ENCODE data around the gene CLGN. TPM values are rescaled to one million over a fixed set of nuclear protein-coding genes. Genes with fewer than 3 reads are reported as not detected.
A peak's percentile ranks its signal among the peaks of the same experiment; 100 is the strongest.

The CLGN gene
- polyA plus RNA-seq, 1 donor (not counting 4 experiments of a cell fraction or from before 2014, with no cell fraction given): not detected

GRCh38 chr4:140359562-140360427 lies 67.7 kb downstream of the CLGN start:
- FAIRE-seq (peak; percentile 79), DNase-seq (ENCODE audit: low read depth, low spot score) (peak; percentile 25)
- Histone ChIP-seq H3K79me2 (ENCODE audit: control insufficient read depth, insufficient read depth, low read length) (no peaks in the 10 kb centered on the region), H3K27me3 (ENCODE audit: control insufficient read depth, extremely low read depth, insufficient read depth, low read length) (no peaks in the 10 kb centered on the region), H3K9me1 (ENCODE audit: control insufficient read depth, extremely low read depth, insufficient read depth, low read length) (no peaks in the 10 kb centered on the region), H2AFZ (ENCODE audit: control insufficient read depth, low read length) (no peak overlapping the region), H3K27ac (ENCODE audit: control insufficient read depth, insufficient read depth, low read length) (no peak overlapping the region), H3K36me3 (ENCODE audit: control insufficient read depth in 2 of 2, extremely low read depth in 1 of 2, insufficient read depth in 2 of 2, low read length in 2 of 2) (no peaks in the 10 kb centered on the region), H3K9ac (ENCODE audit: control insufficient read depth, extremely low read depth, insufficient read depth, low read length) (no peak overlapping the region), H3K4me3 (ENCODE audit: control insufficient read depth in 2 of 3, extremely low read depth in 1 of 3, insufficient read depth in 2 of 3, low read depth in 1 of 3, low read length in 3 of 3) (no peak overlapping the region), H3K9me3 (ENCODE audit: control insufficient read depth, low read depth, low read length) (no peaks in the 10 kb centered on the region), H3K4me1 (ENCODE audit: control insufficient read depth, extremely low read depth, insufficient read depth, low read length) (peaks cover 2% of the 10 kb centered on the region), H4K20me1 (ENCODE audit: control insufficient read depth, extremely low read depth, insufficient read depth, low read length) (no peaks in the 10 kb centered on the region), H3K4me2 (ENCODE audit: control insufficient read depth, extremely low read depth, insufficient read depth, low read depth, low read length) (no peak overlapping the region)
- dilution Hi-C loops (cut with MboI; ENCODE audit: extremely low pct_ligation_motif_present, low sequenced_read_pairs): no loop called here
- TF ChIP-seq EZH2 (IDR thresholded peaks at IDR 0.05; ENCODE audit: low read length): no peak
- TF ChIP-seq, protein P1, sequence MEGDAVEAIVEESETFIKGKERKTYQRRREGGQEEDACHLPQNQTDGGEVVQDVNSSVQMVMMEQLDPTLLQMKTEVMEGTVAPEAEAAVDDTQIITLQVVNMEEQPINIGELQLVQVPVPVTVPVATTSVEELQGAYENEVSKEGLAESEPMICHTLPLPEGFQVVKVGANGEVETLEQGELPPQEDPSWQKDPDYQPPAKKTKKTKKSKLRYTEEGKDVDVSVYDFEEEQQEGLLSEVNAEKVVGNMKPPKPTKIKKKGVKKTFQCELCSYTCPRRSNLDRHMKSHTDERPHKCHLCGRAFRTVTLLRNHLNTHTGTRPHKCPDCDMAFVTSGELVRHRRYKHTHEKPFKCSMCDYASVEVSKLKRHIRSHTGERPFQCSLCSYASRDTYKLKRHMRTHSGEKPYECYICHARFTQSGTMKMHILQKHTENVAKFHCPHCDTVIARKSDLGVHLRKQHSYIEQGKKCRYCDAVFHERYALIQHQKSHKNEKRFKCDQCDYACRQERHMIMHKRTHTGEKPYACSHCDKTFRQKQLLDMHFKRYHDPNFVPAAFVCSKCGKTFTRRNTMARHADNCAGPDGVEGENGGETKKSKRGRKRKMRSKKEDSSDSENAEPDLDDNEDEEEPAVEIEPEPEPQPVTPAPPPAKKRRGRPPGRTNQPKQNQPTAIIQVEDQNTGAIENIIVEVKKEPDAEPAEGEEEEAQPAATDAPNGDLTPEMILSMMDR (optimal IDR thresholded peaks at IDR 0.05 in 1 of 3, IDR thresholded peaks at IDR 0.05 in 1 of 3, conservative IDR thresholded peaks at IDR 0.05 in 1 of 3; ENCODE audit: extremely low read depth in 1 of 3, insufficient read depth in 2 of 3, low read length in 3 of 3): peak; percentile 73 to 80 (median 73)

DNA sequence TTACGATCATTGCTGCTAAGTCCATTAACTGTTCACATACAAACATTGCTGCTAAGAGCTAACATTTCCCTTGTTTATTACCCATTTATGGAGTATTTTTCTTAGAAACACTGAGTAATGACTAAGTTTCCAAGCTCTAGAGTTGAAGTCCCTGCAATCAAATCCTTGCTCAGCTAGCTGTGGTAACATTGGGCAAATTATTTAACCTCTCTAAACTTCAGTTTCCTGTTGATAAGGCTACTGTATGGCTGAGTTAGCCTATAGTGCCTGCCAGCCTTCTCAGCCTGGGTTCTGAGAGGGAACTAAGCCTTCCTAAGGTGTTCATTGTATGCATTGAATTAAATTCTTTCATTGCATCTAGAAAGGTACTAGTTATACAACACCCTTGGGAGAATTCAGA lies 69.2 kb downstream of the CLGN start:
- FAIRE-seq: no peak
- Histone ChIP-seq H3K4me1 (ENCODE audit: control insufficient read depth, extremely low read depth, insufficient read depth, low read length) (peaks cover 2% of the 10 kb centered on the region), H3K4me3 (ENCODE audit: control insufficient read depth in 2 of 3, extremely low read depth in 1 of 3, insufficient read depth in 2 of 3, low read depth in 1 of 3, low read length in 3 of 3) (no peak overlapping the region), H3K9me3 (ENCODE audit: control insufficient read depth, low read depth, low read length) (no peaks in the 10 kb centered on the region), H3K4me2 (ENCODE audit: control insufficient read depth, extremely low read depth, insufficient read depth, low read depth, low read length) (no peak overlapping the region), H3K9ac (ENCODE audit: control insufficient read depth, extremely low read depth, insufficient read depth, low read length) (no peak overlapping the region), H4K20me1 (ENCODE audit: control insufficient read depth, extremely low read depth, insufficient read depth, low read length) (no peaks in the 10 kb centered on the region), H3K36me3 (ENCODE audit: control insufficient read depth in 2 of 2, extremely low read depth in 1 of 2, insufficient read depth in 2 of 2, low read length in 2 of 2) (no peaks in the 10 kb centered on the region), H3K79me2 (ENCODE audit: control insufficient read depth, insufficient read depth, low read length) (no peaks in the 10 kb centered on the region), H3K27me3 (ENCODE audit: control insufficient read depth, extremely low read depth, insufficient read depth, low read length) (no peaks in the 10 kb centered on the region), H3K9me1 (ENCODE audit: control insufficient read depth, extremely low read depth, insufficient read depth, low read length) (no peaks in the 10 kb centered on the region), H2AFZ (ENCODE audit: control insufficient read depth, low read length) (no peak overlapping the region), H3K27ac (ENCODE audit: control insufficient read depth, insufficient read depth, low read length) (no peak overlapping the region)
- DNase-seq (ENCODE audit: low read depth, low spot score): no peak
- TF ChIP-seq EZH2 (IDR thresholded peaks at IDR 0.05; ENCODE audit: low read length): no peak
- TF ChIP-seq, protein P1 (optimal IDR thresholded peaks at IDR 0.05 in 1 of 3, IDR thresholded peaks at IDR 0.05 in 1 of 3, conservative IDR thresholded peaks at IDR 0.05 in 1 of 3; ENCODE audit: extremely low read depth in 1 of 3, insufficient read depth in 2 of 3, low read length in 3 of 3): no peak
- dilution Hi-C loops (cut with MboI; ENCODE audit: extremely low pct_ligation_motif_present, low sequenced_read_pairs): no loop called here
